Astrocyte of the spinal cord (primary cell): Measurements from ENCODE around the gene OR11L1.

ENCODE experiments used
- DNase-seq: peaks from one replicate; pipeline ENCODE4 v3.0.0; 2011; ENCODE audit warnings: low read depth, low spot score
- H3K4me3 ChIP-seq: 2 replicates; pipeline ENCODE4 v1.5.1; 2011; ENCODE audit warnings: low read depth, mild to moderate bottlenecking, low read length, moderate library complexity
- CTCF ChIP-seq: IDR thresholded peaks from 2 replicates; pipeline ENCODE4 v1.5.1; 2012; ENCODE audit warnings: low read depth, mild to moderate bottlenecking, low read length, inconsistent platforms
- in situ Hi-C: cut with HindIII; loops from 2 replicates; pipeline ENCODE4 v1.10.0; 2017; ENCODE audit warnings: low sequenced_read_pairs

The OR11L1 gene

GRCh38 chr1:247841796-247842195 is at the start of gene OR11L1:
OR11L1 (minus strand) TSS chr1:247841896; CDS start chr1:247841896, 0 bp downstream.
- TF ChIP-seq CTCF: no peak
- DNase-seq: no peak
- in situ Hi-C loops: no loop called here

GRCh38 chr1:247884797-247885413 is 43.2 kb upstream of the OR11L1 start:
- in situ Hi-C loops: no loop called here
- no peak for TF ChIP-seq CTCF
- H3K4me3 ChIP-seq: no peak overlapping the region
- DNase-seq: no peak

More at GRCh38 chr1:247841796-247842195, at the start of gene OR11L1:
- no peak within 1 kb of the TSS for H3K4me3 ChIP-seq

- no peak for TF ChIP-seq CTCF
- in situ Hi-C loops: no loop called here
- no peak for DNase-seq
- H3K4me3 ChIP-seq: no peak overlapping the region
Measured at GRCh38 chr1:247883346-247883745, 41.6 kb upstream of the OR11L1 start.

- TF ChIP-seq CTCF: no peak
- in situ Hi-C loops: no loop called here
- no peak overlapping the region for H3K4me3 ChIP-seq
- DNase-seq: no peak
Measured at GRCh38 chr1:247865416-247865815, 23.7 kb upstream of the OR11L1 start.

- DNase-seq: no peak
- in situ Hi-C loops: no loop called here
Measured at GRCh38 chr1:247864644-247865043, 22.9 kb upstream of the OR11L1 start.

GRCh38 chr1:247862756-247863155 is 21.1 kb upstream of the OR11L1 start:
- no peak for TF ChIP-seq CTCF
- H3K4me3 ChIP-seq: no peak overlapping the region
- in situ Hi-C loops: no loop called here
- no peak for DNase-seq

More at GRCh38 chr1:247864644-247865043, 22.9 kb upstream of the OR11L1 start:
- no peak overlapping the region for H3K4me3 ChIP-seq
- no peak for TF ChIP-seq CTCF
